ENCODE measurements around the gene RRAGD. TPM values are rescaled to one million over a fixed set of nuclear protein-coding genes. Genes with fewer than 3 reads are reported as not detected.

RRAGD gene
- total and polyA plus RNA-seq, 2 experiments from 2014 or later = not detected

- Histone ChIP-seq H3K4me1 (ENCODE audit: insufficient read depth) (no peaks in the 10 kb centered on the region), H3K27ac (no peak overlapping the region), H3K4me2 (ENCODE audit: unreplicated experiment) (no peak overlapping the region), H4K20me1 (ENCODE audit: insufficient read depth) (no peaks in the 10 kb centered on the region), H2AFZ (no peak overlapping the region), H3K36me3 (ENCODE audit: low read depth) (no peaks in the 10 kb centered on the region), H3K9me3 (ENCODE audit: low read depth) (no peaks in the 10 kb centered on the region), H3K79me2 (ENCODE audit: insufficient read depth) (no peaks in the 10 kb centered on the region), H3K9ac (no peak overlapping the region), H3K9me2 (ENCODE audit: insufficient read depth) (no peaks in the 10 kb centered on the region), H3F3A (ENCODE audit: insufficient read depth) (no peaks in the 10 kb centered on the region), H3K27me3 (replicated peaks; ENCODE audit: insufficient read depth) (peaks cover 3% of the 10 kb centered on the region; the same call in 1 of the 2 replicates), H3K4me3 (no peak overlapping the region)
- TF ChIP-seq EZH2phosphoT487 (IDR thresholded peaks at IDR 0.05; ENCODE audit: insufficient read depth, low read depth) = no peak
- no peak for TF ChIP-seq EZH2 (IDR thresholded peaks at IDR 0.05; ENCODE audit: insufficient read depth, poor library complexity, severe bottlenecking)
- in situ Hi-C loops (cut with MboI) = no loop called here
- DNase-seq = no peak
- 33 to 38% methylated on average over 2 of the region's 2 CpGs for WGBS, 2 experiments (ENCODE audit: low coverage in 1 of 2, low lambda C conversion rate in 2 of 2, missing lambda C conversion rate in 2 of 2)
Measured at GRCh38 chr6:89381031-89381430, 31.0 kb downstream of the RRAGD start.

- no peak overlapping the region for H3K4me3 ChIP-seq
- in situ Hi-C loops (cut with MboI) = no loop called here
- H3K27me3 ChIP-seq (replicated peaks; ENCODE audit: insufficient read depth) = peaks cover 3% of the 10 kb centered on the region; the same call in 1 of the 2 replicates
- TF ChIP-seq EZH2 (IDR thresholded peaks at IDR 0.05; ENCODE audit: insufficient read depth, poor library complexity, severe bottlenecking) (no peak), EZH2phosphoT487 (IDR thresholded peaks at IDR 0.05; ENCODE audit: insufficient read depth, low read depth) (no peak)
- H3K4me1 ChIP-seq (ENCODE audit: insufficient read depth) = no peaks in the 10 kb centered on the region
- no peaks in the 10 kb centered on the region for H3K79me2 ChIP-seq (ENCODE audit: insufficient read depth)
- no peak overlapping the region for H2AFZ ChIP-seq
- H3K9me2 ChIP-seq (ENCODE audit: insufficient read depth) = no peaks in the 10 kb centered on the region
- no peaks in the 10 kb centered on the region for H3K9me3 ChIP-seq (ENCODE audit: low read depth)
- no peaks in the 10 kb centered on the region for H3K36me3 ChIP-seq (ENCODE audit: low read depth)
- H3F3A ChIP-seq (ENCODE audit: insufficient read depth) = no peaks in the 10 kb centered on the region
- no peak for DNase-seq
- no peak overlapping the region for H3K4me2 ChIP-seq (ENCODE audit: unreplicated experiment)
- no peaks in the 10 kb centered on the region for H4K20me1 ChIP-seq (ENCODE audit: insufficient read depth)
- H3K9ac ChIP-seq = no peak overlapping the region
- WGBS, 2 experiments (ENCODE audit: low coverage in 1 of 2, low lambda C conversion rate in 2 of 2, missing lambda C conversion rate in 2 of 2) = 56 to 65% methylated on average over 5 of the region's 5 CpGs
- no peak overlapping the region for H3K27ac ChIP-seq
Measured at GRCh38 chr6:89379281-89379680, 32.8 kb downstream of the RRAGD start.

GRCh38 chr6:89378628-89379027, 33.4 kb downstream of the RRAGD start:
- TF ChIP-seq EZH2 (IDR thresholded peaks at IDR 0.05; ENCODE audit: insufficient read depth, poor library complexity, severe bottlenecking) (no peak), EZH2phosphoT487 (IDR thresholded peaks at IDR 0.05; ENCODE audit: insufficient read depth, low read depth) (no peak)
- no peak overlapping the region for H2AFZ ChIP-seq
- H3K36me3 ChIP-seq (ENCODE audit: low read depth) = no peaks in the 10 kb centered on the region
- DNase-seq = no peak
- H3K79me2 ChIP-seq (ENCODE audit: insufficient read depth) = no peaks in the 10 kb centered on the region
- no peaks in the 10 kb centered on the region for H4K20me1 ChIP-seq (ENCODE audit: insufficient read depth)
- H3F3A ChIP-seq (ENCODE audit: insufficient read depth) = no peaks in the 10 kb centered on the region
- H3K4me2 ChIP-seq (ENCODE audit: unreplicated experiment) = no peak overlapping the region
- no peak overlapping the region for H3K9ac ChIP-seq
- H3K27ac ChIP-seq = no peak overlapping the region
- H3K4me1 ChIP-seq (ENCODE audit: insufficient read depth) = no peaks in the 10 kb centered on the region
- H3K9me3 ChIP-seq (ENCODE audit: low read depth) = no peaks in the 10 kb centered on the region
- no peaks in the 10 kb centered on the region for H3K9me2 ChIP-seq (ENCODE audit: insufficient read depth)
- WGBS, 2 experiments (ENCODE audit: low coverage in 1 of 2, low lambda C conversion rate in 2 of 2, missing lambda C conversion rate in 2 of 2) = 88 to 90% methylated on average over 4 of the region's 4 CpGs
- H3K27me3 ChIP-seq (replicated peaks; ENCODE audit: insufficient read depth) = peaks cover 3% of the 10 kb centered on the region; the same call in 1 of the 2 replicates
- H3K4me3 ChIP-seq = no peak overlapping the region
- in situ Hi-C loops (cut with MboI) = no loop called here

GRCh38 chr6:89375427-89376267, 36.4 kb downstream of the RRAGD start:
- H3K27me3 ChIP-seq (replicated peaks; ENCODE audit: insufficient read depth) = no peaks in the 10 kb centered on the region; the same call in 1 of the 2 replicates
- in situ Hi-C loops (cut with MboI) = no loop called here
- no peaks in the 10 kb centered on the region for H3K36me3 ChIP-seq (ENCODE audit: low read depth)
- no peak overlapping the region for H2AFZ ChIP-seq
- H3K4me1 ChIP-seq (ENCODE audit: insufficient read depth) = no peaks in the 10 kb centered on the region
- no peaks in the 10 kb centered on the region for H3K79me2 ChIP-seq (ENCODE audit: insufficient read depth)
- H4K20me1 ChIP-seq (ENCODE audit: insufficient read depth) = no peaks in the 10 kb centered on the region
- no peak for TF ChIP-seq EZH2 (IDR thresholded peaks at IDR 0.05; ENCODE audit: insufficient read depth, poor library complexity, severe bottlenecking)
- TF ChIP-seq EZH2phosphoT487 (IDR thresholded peaks at IDR 0.05; ENCODE audit: insufficient read depth, low read depth) = no peak
- H3K9me3 ChIP-seq (ENCODE audit: low read depth) = no peaks in the 10 kb centered on the region
- no peak overlapping the region for H3K4me3 ChIP-seq
- H3K9ac ChIP-seq = no peak overlapping the region
- DNase-seq = no peak
- WGBS, 2 experiments (ENCODE audit: low coverage in 1 of 2, low lambda C conversion rate in 2 of 2, missing lambda C conversion rate in 2 of 2) = 64 to 74% methylated on average over 6 of the region's 6 CpGs
- no peak overlapping the region for H3K27ac ChIP-seq
- H3F3A ChIP-seq (ENCODE audit: insufficient read depth) = no peaks in the 10 kb centered on the region
- H3K9me2 ChIP-seq (ENCODE audit: insufficient read depth) = no peaks in the 10 kb centered on the region
- no peak overlapping the region for H3K4me2 ChIP-seq (ENCODE audit: unreplicated experiment)

Data from GM23248 (cell line).